GM23338 (cell line): ENCODE data around the gene CDX1. TPM values are rescaled to one million over a fixed set of nuclear protein-coding genes. Genes with fewer than 3 reads are reported as not detected.

ENCODE experiments used
- ATAC-seq: fragments of 200-7000 bp; cut with Tn5 transposase; 3 replicates; pipeline ENCODE4 v1.9.1; 2020
- DNase-seq: peaks from one replicate; pipeline ENCODE4 v3.0.0-alpha.2; 2015; ENCODE audit warnings: low spot score
- H2AFZ ChIP-seq: fragments of 200-600 bp; sonication (generic); 2 replicates; pipeline ENCODE4 v1.8.0; 2016; ENCODE audit warnings: antibody characterized with exemption, mild to moderate bottlenecking, moderate library complexity
- H3F3A ChIP-seq: fragments of 200-600 bp; sonication (generic); replicated peaks from 2 replicates; pipeline ENCODE4 v1.8.0; 2017; ENCODE audit warnings: antibody characterized with exemption, mixed run types, low read depth
- H3K27ac ChIP-seq: fragments of 200-600 bp; sonication (generic); 2 replicates; pipeline ENCODE4 v1.6.1; 2016; ENCODE audit warnings: low read depth
- H3K27me3 ChIP-seq: fragments of 200-600 bp; sonication (generic); 2 replicates; pipeline ENCODE4 v1.8.0; 2016; ENCODE audit warnings: mild to moderate bottlenecking, mixed run types, moderate library complexity; ENCODE audit not compliant: insufficient read depth
- H3K36me3 ChIP-seq: fragments of 200-600 bp; sonication (generic); 2 replicates; pipeline ENCODE4 v1.8.0; 2016; ENCODE audit warnings: mild to moderate bottlenecking; ENCODE audit not compliant: insufficient read depth
- H3K4me1 ChIP-seq: fragments of 200-600 bp; sonication (generic); 2 replicates; pipeline ENCODE4 v1.8.0; 2016; ENCODE audit warnings: mild to moderate bottlenecking, moderate library complexity; ENCODE audit not compliant: insufficient read depth
- H3K4me2 ChIP-seq: fragments of 200-600 bp; sonication (generic); 2 replicates; pipeline ENCODE4 v1.7.1; 2017; ENCODE audit warnings: mixed run types
- H3K4me3 ChIP-seq: fragments of 200-600 bp; sonication (generic); 2 replicates; pipeline ENCODE4 v1.6.1; 2016; ENCODE audit warnings: mixed run types
- H3K79me2 ChIP-seq: fragments of 200-600 bp; sonication (generic); replicated peaks from 2 replicates; pipeline ENCODE4 v1.8.0; 2017; ENCODE audit warnings: mild to moderate bottlenecking; ENCODE audit not compliant: insufficient read depth
- H3K9me2 ChIP-seq: fragments of 200-600 bp; sonication (generic); 2 replicates; pipeline ENCODE4 v1.8.0; 2017; ENCODE audit not compliant: insufficient read depth
- H4K20me1 ChIP-seq: fragments of 200-600 bp; sonication (generic); replicated peaks from 2 replicates; pipeline ENCODE4 v1.8.0; 2017; ENCODE audit warnings: mild to moderate bottlenecking; ENCODE audit not compliant: insufficient read depth
- H3K27ac Mint-ChIP-seq: 2 replicates; pipeline ENCODE4 v1.8.0; 2020; ENCODE audit warnings: inconsistent platforms, mild to moderate bottlenecking, moderate library complexity, mixed read lengths
- H3K27me3 Mint-ChIP-seq: 3 replicates; pipeline ENCODE4 v1.8.0; 2022; ENCODE audit warnings: low read depth, mild to moderate bottlenecking, moderate library complexity, mixed read lengths, inconsistent platforms; ENCODE audit not compliant: insufficient read depth, poor library complexity
- H3K36me3 Mint-ChIP-seq: 3 replicates; pipeline ENCODE4 v1.8.0; 2021; ENCODE audit warnings: low read depth, mild to moderate bottlenecking, inconsistent platforms, moderate library complexity, mixed read lengths
- H3K4me1 Mint-ChIP-seq: 3 replicates; pipeline ENCODE4 v1.8.0; 2020; ENCODE audit warnings: mild to moderate bottlenecking, inconsistent platforms, mixed read lengths
- H3K4me3 Mint-ChIP-seq: 3 replicates; pipeline ENCODE4 v1.8.0; 2021; ENCODE audit warnings: moderate library complexity, mild to moderate bottlenecking, inconsistent platforms, mixed read lengths
- H3K9me3 Mint-ChIP-seq: 3 replicates; pipeline ENCODE4 v1.8.0; 2020; ENCODE audit warnings: moderate library complexity, mild to moderate bottlenecking, inconsistent platforms, mixed read lengths
- CREB1 ChIP-seq: fragments of 250-450 bp; sonication (Bioruptor Pico); IDR thresholded peaks from 2 replicates; pipeline ENCODE4 v1.5.0; 2020; ENCODE audit warnings: low read depth, mild to moderate bottlenecking, moderate library complexity
- CTCF ChIP-seq, 2 experiments: fragments of 200-600 bp in 1 of 2; sonication (generic) in 1 of 2; conservative IDR thresholded peaks; 2 replicates each; pipeline versions ENCODE4 v1.5.1 to v1.6.1; 2016 to 2017; ENCODE audit warnings: antibody characterized with exemption in 2 of 2, low read depth in 2 of 2, mild to moderate bottlenecking in 2 of 2, moderate library complexity in 1 of 2
- EZH2 ChIP-seq: fragments of 200-600 bp; sonication (generic); IDR thresholded peaks from one replicate; pipeline ENCODE4 v1.8.0; 2017; ENCODE audit warnings: antibody characterized with exemption, mild to moderate bottlenecking, low read depth; ENCODE audit not compliant: unreplicated experiment
- JUNB ChIP-seq: IDR thresholded peaks from one replicate; pipeline ENCODE4 v1.6.1; 2016; ENCODE audit warnings: antibody characterized with exemption; ENCODE audit not compliant: unreplicated experiment
- POLR2AphosphoS5 ChIP-seq: IDR thresholded peaks from 2 replicates; pipeline ENCODE4 v1.6.1; 2016; ENCODE audit warnings: antibody characterized with exemption, low read depth
- ZNF331 ChIP-seq: fragments of 250-450 bp; sonication (Bioruptor Pico); IDR thresholded peaks from 2 replicates; pipeline ENCODE4 v1.5.0; 2020; ENCODE audit warnings: low read depth, mild to moderate bottlenecking, moderate library complexity
- polyA plus RNA-seq: library from polyadenylated mRNA; unstranded; fragments of >200 nt; fragmentation: Nextera tagmentation; extraction: Ambion mirVana; gene quantifications from 2 replicates; pipeline ENCODE4 v1.2.1, GENCODE V29; 2016
- total RNA-seq: library from RNA; depleted of rRNA; stranded (reverse); fragments of >200 nt; shearing (Covaris generic); gene quantifications from 2 replicates; pipeline ENCODE4 v1.2.3, GENCODE V29; 2014
- TF ChIP-seq, protein P1 (sequence below): IDR thresholded peaks from one replicate; pipeline ENCODE4 v1.6.1; 2018; ENCODE audit warnings: antibody characterized with exemption; ENCODE audit not compliant: unreplicated experiment

CDX1 gene
- total and polyA plus RNA-seq, 2 experiments from 2014 or later: not detected

- H3K4me3 Mint-ChIP-seq: no peak overlapping the region
- H3K9me3 Mint-ChIP-seq: no peaks in the 10 kb centered on the region
- no peak overlapping the region for H2AFZ ChIP-seq
These were observed 39.7 kb upstream of the CDX1 start for GRCh38 chr5:150126921-150127265.

GRCh38 chr5:150129454-150129812, 37.1 kb upstream of the CDX1 start:
- no peak overlapping the region for H3K4me2 ChIP-seq
- peaks cover 14% of the 10 kb centered on the region for H3K4me1 ChIP-seq
- no peaks in the 10 kb centered on the region for H3K79me2 ChIP-seq
- H3K27ac ChIP-seq: no peak overlapping the region
- TF ChIP-seq JUNB: no peak
- TF ChIP-seq POLR2AphosphoS5: no peak
- TF ChIP-seq, protein P1, sequence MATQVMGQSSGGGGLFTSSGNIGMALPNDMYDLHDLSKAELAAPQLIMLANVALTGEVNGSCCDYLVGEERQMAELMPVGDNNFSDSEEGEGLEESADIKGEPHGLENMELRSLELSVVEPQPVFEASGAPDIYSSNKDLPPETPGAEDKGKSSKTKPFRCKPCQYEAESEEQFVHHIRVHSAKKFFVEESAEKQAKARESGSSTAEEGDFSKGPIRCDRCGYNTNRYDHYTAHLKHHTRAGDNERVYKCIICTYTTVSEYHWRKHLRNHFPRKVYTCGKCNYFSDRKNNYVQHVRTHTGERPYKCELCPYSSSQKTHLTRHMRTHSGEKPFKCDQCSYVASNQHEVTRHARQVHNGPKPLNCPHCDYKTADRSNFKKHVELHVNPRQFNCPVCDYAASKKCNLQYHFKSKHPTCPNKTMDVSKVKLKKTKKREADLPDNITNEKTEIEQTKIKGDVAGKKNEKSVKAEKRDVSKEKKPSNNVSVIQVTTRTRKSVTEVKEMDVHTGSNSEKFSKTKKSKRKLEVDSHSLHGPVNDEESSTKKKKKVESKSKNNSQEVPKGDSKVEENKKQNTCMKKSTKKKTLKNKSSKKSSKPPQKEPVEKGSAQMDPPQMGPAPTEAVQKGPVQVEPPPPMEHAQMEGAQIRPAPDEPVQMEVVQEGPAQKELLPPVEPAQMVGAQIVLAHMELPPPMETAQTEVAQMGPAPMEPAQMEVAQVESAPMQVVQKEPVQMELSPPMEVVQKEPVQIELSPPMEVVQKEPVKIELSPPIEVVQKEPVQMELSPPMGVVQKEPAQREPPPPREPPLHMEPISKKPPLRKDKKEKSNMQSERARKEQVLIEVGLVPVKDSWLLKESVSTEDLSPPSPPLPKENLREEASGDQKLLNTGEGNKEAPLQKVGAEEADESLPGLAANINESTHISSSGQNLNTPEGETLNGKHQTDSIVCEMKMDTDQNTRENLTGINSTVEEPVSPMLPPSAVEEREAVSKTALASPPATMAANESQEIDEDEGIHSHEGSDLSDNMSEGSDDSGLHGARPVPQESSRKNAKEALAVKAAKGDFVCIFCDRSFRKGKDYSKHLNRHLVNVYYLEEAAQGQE: no peak
- H3K36me3 ChIP-seq: no peaks in the 10 kb centered on the region
- no peaks in the 10 kb centered on the region for H3F3A ChIP-seq
- H3K4me1 Mint-ChIP-seq: peaks cover 26% of the 10 kb centered on the region
- no peak overlapping the region for H3K4me3 ChIP-seq
- H4K20me1 ChIP-seq: no peaks in the 10 kb centered on the region
- DNase-seq: no peak
- H3K36me3 Mint-ChIP-seq: no peaks in the 10 kb centered on the region; the same call in 2 of the 3 replicates
- H3K9me2 ChIP-seq: no peaks in the 10 kb centered on the region
- no peaks in the 10 kb centered on the region for H3K9me3 Mint-ChIP-seq
- no peak overlapping the region for H3K27ac Mint-ChIP-seq
- no peak for ATAC-seq
- no peaks in the 10 kb centered on the region for H3K27me3 ChIP-seq
- no peak overlapping the region for H3K4me3 Mint-ChIP-seq
- H2AFZ ChIP-seq: no peak overlapping the region
- H3K27me3 Mint-ChIP-seq: peaks cover 27% of the 10 kb centered on the region

More at GRCh38 chr5:150126921-150127265, 39.7 kb upstream of the CDX1 start:
- Histone ChIP-seq H3K4me3 (no peak overlapping the region), H3F3A (no peaks in the 10 kb centered on the region), H3K27ac (no peak overlapping the region), H3K27me3 (no peaks in the 10 kb centered on the region), H4K20me1 (no peaks in the 10 kb centered on the region), H3K4me2 (no peak overlapping the region), H3K79me2 (no peaks in the 10 kb centered on the region), H3K36me3 (no peaks in the 10 kb centered on the region), H3K4me1 (peaks cover 14% of the 10 kb centered on the region), H3K9me2 (no peaks in the 10 kb centered on the region)
- TF ChIP-seq CREB1 (no peak), JUNB (no peak), EZH2 (no peak)
- DNase-seq: no peak
- ATAC-seq: no peak
- Mint-ChIP-seq H3K36me3 (no peaks in the 10 kb centered on the region; the same call in 2 of the 3 replicates), H3K27ac (no peak overlapping the region), H3K4me1 (peaks cover 24% of the 10 kb centered on the region), H3K27me3 (peaks cover 20% of the 10 kb centered on the region)

GRCh38 chr5:150129813-150130492, 36.6 kb upstream of the CDX1 start:
- peaks cover 25% of the 10 kb centered on the region for H3K4me1 Mint-ChIP-seq
- DNase-seq (peak; percentile 81), ATAC-seq (peak; percentile 83)
- no peaks in the 10 kb centered on the region; the same call in 2 of the 3 replicates for H3K36me3 Mint-ChIP-seq
- no peaks in the 10 kb centered on the region for H3K79me2 ChIP-seq
- H3K4me3 ChIP-seq: no peak overlapping the region
- TF ChIP-seq CTCF (conservative IDR thresholded peaks at IDR 0.05; ENCODE audit: low read depth in 2 of 2) (peak; percentile 87 to 95), ZNF331 (no peak)
- H3K27me3 ChIP-seq: no peaks in the 10 kb centered on the region
- H3K4me1 ChIP-seq: peaks cover 14% of the 10 kb centered on the region
- H3K27ac ChIP-seq: no peak overlapping the region
- H3K4me2 ChIP-seq: no peak overlapping the region; the same call in 1 of the 2 replicates
- H3K27ac Mint-ChIP-seq: no peak overlapping the region
- H3F3A ChIP-seq: no peaks in the 10 kb centered on the region
- no peaks in the 10 kb centered on the region for H3K9me2 ChIP-seq
- H3K9me3 Mint-ChIP-seq: no peaks in the 10 kb centered on the region
- H3K4me3 Mint-ChIP-seq: no peak overlapping the region
- peaks cover 30% of the 10 kb centered on the region for H3K27me3 Mint-ChIP-seq
- H4K20me1 ChIP-seq: no peaks in the 10 kb centered on the region
- no peak overlapping the region for H2AFZ ChIP-seq
- H3K36me3 ChIP-seq: no peaks in the 10 kb centered on the region
